Hindlimb muscle (tissue), 1 donor: Measurements from ENCODE around the gene ICA1L. TPM values are rescaled to one million over a fixed set of nuclear protein-coding genes. Genes with fewer than 3 reads are reported as not detected.
"Not testable (repeated sequence)": the region's sequence is repeated elsewhere in the genome, so short reads cannot be mapped to it uniquely, and the experiment has no call there.

Experiments used
- DNase-seq: peaks from one replicate; pipeline ENCODE4 v3.0.0-alpha.2; 2013
- polyA plus RNA-seq: library from polyadenylated mRNA; unstranded; fragments of 120-200 nt; gene quantifications from one replicate; pipeline ENCODE4 v1.2.1, GENCODE V29; 2013; ENCODE audit not compliant: insufficient read length

Gene ICA1L
- 10.9 TPM for polyA plus RNA-seq

- DNase-seq = peak; percentile 87
These were observed at the start of gene ICA1L for GRCh38 chr2:202871300-202872141. TSS of gene ICA1L (minus strand) at chr2:202871766. CDS start at chr2:202829009, 42,757 bp downstream.

- DNase-seq = no peak
These were observed 47.3 kb upstream of the ICA1L start for GRCh38 chr2:202918860-202919259.

GRCh38 chr2:202912342-202913201 is 41.0 kb upstream of the ICA1L start:
- DNase-seq = not testable (repeated sequence)

- peak; percentile 97 for DNase-seq
These were observed 40.2 kb upstream of the ICA1L start, which contains the start of the genes CARF and WDR12 for GRCh38 chr2:202911512-202912341. TSS of gene CARF (plus strand) at chr2:202912275. CDS start at chr2:202941903, 29,628 bp downstream. TSS of gene WDR12 (minus strand) at chr2:202911673. CDS start at chr2:202911476, 197 bp downstream.

- no peak for DNase-seq
These were observed 39.6 kb upstream of the ICA1L start for GRCh38 chr2:202911203-202911511.

- no peak for DNase-seq
These were observed 39.1 kb upstream of the ICA1L start for GRCh38 chr2:202910698-202911097.

- DNase-seq = not testable (repeated sequence)
These were observed 38.7 kb upstream of the ICA1L start for GRCh38 chr2:202910250-202910649.

- no peak for DNase-seq
These were observed 38.0 kb upstream of the ICA1L start for GRCh38 chr2:202909394-202910192.

- DNase-seq = no peak
These were observed 36.6 kb upstream of the ICA1L start for GRCh38 chr2:202908186-202908585.

- not testable (repeated sequence) for DNase-seq
These were observed 33.9 kb upstream of the ICA1L start for GRCh38 chr2:202905507-202905906.

- no peak for DNase-seq
These were observed 13.6 kb upstream of the ICA1L start for GRCh38 chr2:202885190-202885589.

- DNase-seq = no peak
These were observed 12.6 kb upstream of the ICA1L start for GRCh38 chr2:202883987-202884675.

GRCh38 chr2:202881570-202881969 is 10.0 kb upstream of the ICA1L start:
- DNase-seq = no peak

- DNase-seq = no peak
These were observed 6.1 kb upstream of the ICA1L start for GRCh38 chr2:202877699-202878098.

- peak; percentile 74 for DNase-seq
These were observed 901 bp downstream of the ICA1L start for GRCh38 chr2:202870431-202871299.

GRCh38 chr2:202861987-202862386 is 9.6 kb downstream of the ICA1L start:
- no peak for DNase-seq

GRCh38 chr2:202858601-202859000 is 13.0 kb downstream of the ICA1L start:
- DNase-seq = no peak

GRCh38 chr2:202849343-202849742 is 22.2 kb downstream of the ICA1L start:
- not testable (repeated sequence) for DNase-seq

- DNase-seq = no peak
These were observed 22.8 kb downstream of the ICA1L start for GRCh38 chr2:202848813-202849212.
